ENCODE measurements around the gene MLN. TPM values are rescaled to one million over a fixed set of nuclear protein-coding genes. Genes with fewer than 3 reads are reported as not detected.

The MLN gene
- total RNA-seq, 1 experiment from 2014 or later = not detected

DNA sequence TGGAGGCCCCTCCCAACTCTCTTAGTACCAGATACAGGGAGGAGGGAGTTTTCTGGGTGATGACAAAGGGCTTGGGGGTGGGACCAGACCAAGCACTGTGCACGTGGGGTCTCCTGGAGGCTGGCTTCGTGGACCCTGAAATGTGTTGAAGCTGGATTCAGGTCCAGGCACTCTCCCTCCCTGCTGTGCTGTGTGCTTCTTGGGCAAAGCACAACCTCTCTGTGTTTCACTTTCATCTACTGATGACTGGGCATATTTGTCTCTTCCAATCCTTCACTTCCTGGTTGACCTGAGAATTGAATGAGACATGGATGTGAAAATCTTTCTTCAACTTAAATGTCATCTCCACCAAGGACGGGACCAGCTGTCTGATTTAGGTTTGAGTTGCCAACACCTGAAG lies 14.5 kb upstream of the MLN start:
- no peaks in the 10 kb centered on the region for H3K36me3 ChIP-seq (ENCODE audit: control insufficient read depth in 1 of 2, insufficient read depth in 2 of 2, low read length in 2 of 2)
- ATAC-seq (no peak), DNase-seq (ENCODE audit: low read depth, low spot score) (no peak)

More for the DNA sequence above, 14.5 kb upstream of the MLN start:
- no peak overlapping the region for H3K4me3 ChIP-seq (replicated peaks in 1 of 2; ENCODE audit: low read depth in 1 of 2, low read length in 2 of 2)
- no peak overlapping the region for H3K27ac ChIP-seq (ENCODE audit: low read depth, low read length)
- ChIA-PET RAD21 (ENCODE audit: low non-redundant PET in 1 of 2, low total read pairs in 2 of 2, uncharacterized antibody in 2 of 2, unreplicated experiment in 2 of 2) (no interaction called here), CTCF (no interaction called here), POLR2A (no interaction called here)
- intact Hi-C loops (cut with micrococcal nuclease) = no loop called here
- no TSS peak for BruUV-seq (replicated peaks)
- no peak overlapping the region for H2AFZ ChIP-seq (ENCODE audit: low read depth, low read length, poor library complexity, severe bottlenecking)
- H3K4me1 ChIP-seq (ENCODE audit: control insufficient read depth in 1 of 2, insufficient read depth in 2 of 2, low read length in 2 of 2) = peaks cover 0 to 10% of the 10 kb centered on the region in 2 experiments; a peak in 3 of 4 replicates
- peaks cover 13% of the 10 kb centered on the region for H3K27me3 ChIP-seq (ENCODE audit: insufficient read depth, low read length)
- H3K9ac ChIP-seq (ENCODE audit: low read length) = no peak overlapping the region
- TF ChIP-seq SP1 (IDR thresholded peaks at IDR 0.05; ENCODE audit: low read depth) (no peak), JUND (IDR thresholded peaks at IDR 0.05) (no peak), SRF (IDR thresholded peaks at IDR 0.05; ENCODE audit: low read depth) (no peak), POLR2A (IDR thresholded peaks at IDR 0.05; ENCODE audit: borderline replicate concordance, extremely low read depth, insufficient read depth, insufficient read length) (no peak), RAD21 (IDR thresholded peaks at IDR 0.05; ENCODE audit: low read depth) (no peak), CBX3 (IDR thresholded peaks at IDR 0.05; ENCODE audit: low read depth) (no peak), POLR2AphosphoS5 (IDR thresholded peaks at IDR 0.05; ENCODE audit: low read depth, low read length) (no peak), ZFX (IDR thresholded peaks at IDR 0.05) (no peak)
- TF ChIP-seq, protein P1, sequence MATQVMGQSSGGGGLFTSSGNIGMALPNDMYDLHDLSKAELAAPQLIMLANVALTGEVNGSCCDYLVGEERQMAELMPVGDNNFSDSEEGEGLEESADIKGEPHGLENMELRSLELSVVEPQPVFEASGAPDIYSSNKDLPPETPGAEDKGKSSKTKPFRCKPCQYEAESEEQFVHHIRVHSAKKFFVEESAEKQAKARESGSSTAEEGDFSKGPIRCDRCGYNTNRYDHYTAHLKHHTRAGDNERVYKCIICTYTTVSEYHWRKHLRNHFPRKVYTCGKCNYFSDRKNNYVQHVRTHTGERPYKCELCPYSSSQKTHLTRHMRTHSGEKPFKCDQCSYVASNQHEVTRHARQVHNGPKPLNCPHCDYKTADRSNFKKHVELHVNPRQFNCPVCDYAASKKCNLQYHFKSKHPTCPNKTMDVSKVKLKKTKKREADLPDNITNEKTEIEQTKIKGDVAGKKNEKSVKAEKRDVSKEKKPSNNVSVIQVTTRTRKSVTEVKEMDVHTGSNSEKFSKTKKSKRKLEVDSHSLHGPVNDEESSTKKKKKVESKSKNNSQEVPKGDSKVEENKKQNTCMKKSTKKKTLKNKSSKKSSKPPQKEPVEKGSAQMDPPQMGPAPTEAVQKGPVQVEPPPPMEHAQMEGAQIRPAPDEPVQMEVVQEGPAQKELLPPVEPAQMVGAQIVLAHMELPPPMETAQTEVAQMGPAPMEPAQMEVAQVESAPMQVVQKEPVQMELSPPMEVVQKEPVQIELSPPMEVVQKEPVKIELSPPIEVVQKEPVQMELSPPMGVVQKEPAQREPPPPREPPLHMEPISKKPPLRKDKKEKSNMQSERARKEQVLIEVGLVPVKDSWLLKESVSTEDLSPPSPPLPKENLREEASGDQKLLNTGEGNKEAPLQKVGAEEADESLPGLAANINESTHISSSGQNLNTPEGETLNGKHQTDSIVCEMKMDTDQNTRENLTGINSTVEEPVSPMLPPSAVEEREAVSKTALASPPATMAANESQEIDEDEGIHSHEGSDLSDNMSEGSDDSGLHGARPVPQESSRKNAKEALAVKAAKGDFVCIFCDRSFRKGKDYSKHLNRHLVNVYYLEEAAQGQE (IDR thresholded peaks at IDR 0.05; ENCODE audit: low read depth) = no peak
- TF ChIP-seq, protein P2, sequence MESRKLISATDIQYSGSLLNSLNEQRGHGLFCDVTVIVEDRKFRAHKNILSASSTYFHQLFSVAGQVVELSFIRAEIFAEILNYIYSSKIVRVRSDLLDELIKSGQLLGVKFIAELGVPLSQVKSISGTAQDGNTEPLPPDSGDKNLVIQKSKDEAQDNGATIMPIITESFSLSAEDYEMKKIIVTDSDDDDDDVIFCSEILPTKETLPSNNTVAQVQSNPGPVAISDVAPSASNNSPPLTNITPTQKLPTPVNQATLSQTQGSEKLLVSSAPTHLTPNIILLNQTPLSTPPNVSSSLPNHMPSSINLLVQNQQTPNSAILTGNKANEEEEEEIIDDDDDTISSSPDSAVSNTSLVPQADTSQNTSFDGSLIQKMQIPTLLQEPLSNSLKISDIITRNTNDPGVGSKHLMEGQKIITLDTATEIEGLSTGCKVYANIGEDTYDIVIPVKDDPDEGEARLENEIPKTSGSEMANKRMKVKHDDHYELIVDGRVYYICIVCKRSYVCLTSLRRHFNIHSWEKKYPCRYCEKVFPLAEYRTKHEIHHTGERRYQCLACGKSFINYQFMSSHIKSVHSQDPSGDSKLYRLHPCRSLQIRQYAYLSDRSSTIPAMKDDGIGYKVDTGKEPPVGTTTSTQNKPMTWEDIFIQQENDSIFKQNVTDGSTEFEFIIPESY (IDR thresholded peaks at IDR 0.05; ENCODE audit: extremely low read depth, insufficient replicate concordance, low read length) = no peak
- TF ChIP-seq, protein P3, sequence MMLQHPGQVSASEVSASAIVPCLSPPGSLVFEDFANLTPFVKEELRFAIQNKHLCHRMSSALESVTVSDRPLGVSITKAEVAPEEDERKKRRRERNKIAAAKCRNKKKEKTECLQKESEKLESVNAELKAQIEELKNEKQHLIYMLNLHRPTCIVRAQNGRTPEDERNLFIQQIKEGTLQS (IDR thresholded peaks at IDR 0.05) = no peak
- no peak overlapping the region for H3K4me2 ChIP-seq (ENCODE audit: low read length)
- no peaks in the 10 kb centered on the region for H3K79me2 ChIP-seq (ENCODE audit: insufficient read depth, low read length)
- H4K20me1 ChIP-seq (ENCODE audit: insufficient read depth) = no peaks in the 10 kb centered on the region
- no peaks in the 10 kb centered on the region for H3K9me2 ChIP-seq (ENCODE audit: insufficient read depth)
- H3K9me3 ChIP-seq (ENCODE audit: control insufficient read depth in 1 of 2, insufficient read depth in 1 of 2, low read depth in 1 of 2, low read length in 2 of 2) = no peaks in the 10 kb centered on the region
